Stimulated activated CD4-positive, alpha-beta T cell treated with anti-CD3 and anti-CD28 coated beads, Interleukin-4, amount 100 ng/mL, for 1 hour (primary cell): ENCODE measurements around the gene C1orf146.
"Not testable (repeated sequence)": the region's sequence is repeated elsewhere in the genome, so short reads cannot be mapped to it uniquely, and the experiment has no call there.

Source experiments
- DNase-seq: peaks from one replicate; pipeline ENCODE4 v3.0.0-alpha.2; 2020

C1orf146 gene, protein sequence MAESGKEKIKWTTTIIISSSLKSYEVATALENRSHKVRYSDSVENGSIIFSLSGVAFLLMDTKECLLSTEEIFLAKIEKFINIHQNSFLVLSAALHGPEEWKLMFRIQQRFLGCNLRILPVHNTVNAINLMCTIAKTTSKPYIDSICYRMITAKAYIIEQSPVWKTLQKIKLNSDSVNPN

DNA sequence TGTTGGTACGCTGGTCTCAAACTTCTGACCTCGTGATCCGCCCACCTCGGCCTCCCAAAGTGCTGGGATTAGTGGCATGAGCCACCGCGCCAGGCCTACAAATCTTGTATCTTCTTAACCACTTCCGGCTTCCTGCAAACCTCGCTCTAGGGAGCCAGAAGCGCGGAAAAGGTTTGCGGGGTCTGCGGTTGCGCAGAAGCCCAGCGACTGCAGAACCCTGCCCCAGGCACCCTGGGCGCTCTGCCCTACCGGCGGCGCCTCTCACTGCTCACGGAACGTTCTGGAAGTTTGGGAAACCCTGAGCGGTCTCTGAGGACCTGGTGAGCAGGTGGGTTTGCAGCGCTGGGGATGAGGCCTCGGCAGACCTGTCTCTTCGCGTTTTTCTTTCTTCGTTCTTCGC lies at the start of gene C1orf146:
TSS of gene C1orf146 (plus strand) at position 195 of the 400 bp plus-strand sequence. CDS start 13,506 bp downstream, outside the sequence.
- no peak for DNase-seq

DNA sequence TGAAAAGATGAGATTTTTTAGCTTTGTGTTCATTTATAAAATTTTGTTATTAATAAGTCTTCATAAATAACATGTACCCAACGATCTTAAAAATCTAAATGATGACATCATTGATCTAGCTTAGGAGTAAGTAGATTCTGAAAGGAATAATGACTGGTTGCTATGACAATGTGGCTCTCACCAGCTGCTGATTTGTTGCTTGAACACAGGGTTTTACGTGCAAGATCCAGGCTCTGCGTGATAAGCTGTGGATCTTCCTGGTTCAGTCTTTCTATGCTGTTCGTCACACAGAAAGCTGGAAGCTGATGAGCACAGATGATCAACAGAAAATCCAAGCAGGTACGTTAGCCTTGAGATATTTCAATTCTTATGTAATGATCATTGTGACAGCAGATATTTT lies 49.1 kb upstream of the C1orf146 start:
- no peak for DNase-seq

DNA sequence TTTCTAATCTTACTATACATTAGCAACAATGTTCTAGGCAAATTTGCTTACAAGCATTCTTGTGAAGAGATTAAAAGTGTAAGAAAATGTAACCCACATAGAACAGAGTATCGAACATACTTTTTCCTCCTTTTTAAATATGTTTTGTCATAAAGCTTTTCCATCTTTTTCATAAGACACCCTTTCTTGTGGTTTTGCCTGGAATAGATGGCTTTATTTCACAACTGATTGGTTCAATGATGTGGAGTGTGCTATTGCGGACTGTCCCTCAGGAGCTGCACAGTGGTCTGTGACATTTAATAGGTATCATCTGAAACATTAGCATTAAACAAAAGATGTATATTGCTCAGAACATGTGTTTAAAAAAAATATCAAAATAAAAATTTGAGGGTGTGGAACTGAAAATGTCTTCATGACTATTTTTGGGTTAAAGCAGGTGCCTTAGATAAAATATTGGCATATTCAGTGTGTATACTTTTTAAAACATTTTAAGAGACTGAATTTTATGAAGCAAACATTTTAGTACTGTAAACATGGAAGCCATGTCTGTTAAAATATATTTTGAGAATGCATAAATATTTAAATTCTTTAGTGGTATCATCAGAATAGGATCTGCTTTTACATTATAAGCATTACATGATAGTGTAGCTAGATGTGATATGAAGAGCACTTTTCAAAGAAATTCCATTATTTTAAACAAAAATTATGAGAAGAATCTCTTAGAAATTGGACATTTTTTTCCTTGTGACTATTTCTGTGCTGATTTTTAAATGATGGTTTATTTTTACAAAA lies 48.3 kb upstream of the C1orf146 start:
- no peak for DNase-seq

DNA sequence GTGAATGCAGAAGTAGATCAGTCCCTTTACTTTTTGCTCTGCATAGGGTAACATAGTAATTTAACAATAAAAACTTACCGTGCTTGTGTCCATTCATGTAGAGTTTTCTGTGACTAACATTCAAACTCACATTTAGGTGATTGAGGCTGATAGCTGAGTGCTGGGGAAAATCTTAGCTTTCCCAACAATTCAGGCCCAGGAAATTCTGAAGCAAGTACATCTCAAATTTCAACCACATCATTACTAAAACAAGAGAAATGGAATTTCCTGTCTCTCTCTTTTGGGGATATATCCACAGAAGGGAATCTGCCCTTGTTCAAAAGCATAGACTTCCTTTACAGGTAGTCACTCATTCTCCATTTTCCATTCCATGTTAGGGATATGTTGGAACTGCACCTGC lies 33.1 kb upstream of the C1orf146 start:
- DNase-seq: no peak

DNA sequence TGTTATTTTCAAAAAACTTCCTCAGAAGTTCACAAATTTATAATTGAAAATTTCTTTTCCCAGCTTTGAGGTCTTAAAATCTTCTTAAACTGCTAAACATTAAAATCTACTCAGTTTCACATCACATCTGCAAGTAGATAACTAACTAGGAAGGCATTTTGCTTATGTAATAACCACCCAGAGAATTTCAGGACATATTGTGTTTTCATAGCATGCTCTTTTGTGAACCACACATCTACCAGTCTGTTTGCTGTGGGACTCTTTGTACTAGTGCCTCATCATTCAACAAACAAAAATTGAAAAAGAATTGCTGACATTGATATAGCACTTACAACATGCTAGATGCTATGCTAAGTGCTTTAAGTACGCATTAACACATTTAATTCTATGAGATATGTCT lies 31.6 kb upstream of the C1orf146 start:
- no peak for DNase-seq

DNA sequence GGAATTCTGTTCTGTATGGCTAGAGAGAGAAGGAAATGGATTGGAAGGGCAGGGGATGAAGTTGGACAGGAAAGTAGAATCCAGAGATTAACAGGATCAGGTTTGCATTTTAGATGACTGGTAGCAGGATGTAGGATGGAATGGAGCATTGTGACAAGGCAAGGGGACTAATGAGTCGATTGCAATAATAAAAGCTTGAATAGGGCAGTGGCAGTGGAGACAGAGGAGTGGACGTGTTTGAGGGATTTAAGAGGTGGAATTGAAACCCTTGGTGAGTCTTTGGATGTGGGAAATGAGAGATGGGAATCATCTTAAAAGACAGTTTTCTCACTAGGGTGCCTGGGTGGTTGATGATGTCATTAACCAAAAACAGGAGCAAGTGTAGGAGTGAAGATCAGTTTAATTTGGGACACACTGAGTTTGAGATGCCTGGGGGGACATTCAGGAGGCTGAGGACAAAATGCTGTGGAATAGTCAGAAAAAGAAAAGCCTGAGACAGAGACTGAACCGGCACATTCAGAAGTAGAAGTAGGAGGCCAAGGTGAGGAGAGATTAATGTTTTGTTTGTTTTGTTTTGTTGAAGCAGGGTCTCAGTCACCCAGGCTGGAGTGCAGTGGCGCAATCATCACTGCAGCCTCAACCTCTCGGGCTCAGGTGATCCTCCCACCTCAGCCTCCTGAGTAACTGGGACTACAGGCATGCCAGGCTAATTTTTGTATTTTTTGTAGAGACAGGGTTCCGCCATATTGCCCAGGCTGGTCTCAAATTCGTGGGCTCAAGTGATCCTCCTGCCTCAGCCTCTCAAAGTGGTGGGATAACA lies 29.1 kb upstream of the C1orf146 start:
- no peak for DNase-seq

DNA sequence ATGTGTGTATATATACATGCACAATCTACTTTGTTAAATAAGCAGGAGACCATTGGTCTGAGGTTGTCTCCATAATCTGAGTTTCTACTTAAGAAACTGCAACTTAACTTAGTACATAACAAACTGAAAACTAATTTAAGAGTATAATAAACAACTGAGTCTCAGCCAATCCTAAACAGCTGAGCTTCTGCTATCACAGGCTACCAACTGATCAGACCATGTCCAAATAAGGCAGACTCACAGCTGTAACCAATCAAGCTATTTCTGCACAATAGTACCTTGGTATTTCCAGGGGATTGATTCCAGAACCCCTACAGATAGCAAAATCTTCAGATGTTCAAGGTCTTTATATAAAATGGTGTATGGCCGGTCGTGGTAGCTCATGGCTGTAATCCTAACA lies 26.0 kb upstream of the C1orf146 start:
- no peak for DNase-seq

DNA sequence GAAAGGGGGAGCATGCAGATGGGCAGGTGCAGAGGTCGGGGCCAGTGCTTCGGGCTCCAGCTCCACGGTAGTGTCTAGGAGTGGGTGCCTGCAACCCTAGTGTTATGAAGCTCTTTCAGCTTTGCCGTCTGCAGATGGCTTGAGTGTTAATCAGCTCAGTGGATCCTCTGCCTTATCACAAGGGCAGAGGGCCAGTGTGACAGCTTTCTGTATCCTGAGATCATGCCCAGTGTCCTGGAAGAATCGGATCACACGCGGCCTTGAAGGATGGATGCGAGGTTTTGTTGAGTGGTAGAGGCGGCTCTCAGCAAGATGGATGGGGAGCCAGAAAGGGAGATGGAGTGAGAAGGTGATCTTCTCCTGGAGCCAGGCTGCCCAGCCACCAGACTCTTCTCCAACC lies 25.5 kb upstream of the C1orf146 start:
- DNase-seq: no peak

DNA sequence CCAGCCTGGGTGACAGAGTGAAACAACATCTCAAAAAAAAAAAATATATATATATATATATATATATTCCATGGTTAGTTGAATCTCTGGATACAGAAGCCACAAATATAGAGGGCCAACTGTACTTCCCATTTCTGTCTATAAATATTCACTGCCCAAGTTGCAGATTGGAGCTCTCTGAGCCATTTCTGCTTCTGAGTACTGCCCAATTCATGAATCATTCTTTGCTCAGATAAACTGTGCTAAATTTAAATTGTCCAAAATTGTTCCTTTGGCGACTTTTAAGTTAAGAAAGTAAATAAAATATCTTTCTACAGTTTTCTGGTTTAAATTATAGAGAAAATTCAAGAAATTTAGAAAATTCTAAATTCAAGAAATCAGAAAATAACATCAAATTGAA lies 23.2 kb upstream of the C1orf146 start:
- DNase-seq: no peak

DNA sequence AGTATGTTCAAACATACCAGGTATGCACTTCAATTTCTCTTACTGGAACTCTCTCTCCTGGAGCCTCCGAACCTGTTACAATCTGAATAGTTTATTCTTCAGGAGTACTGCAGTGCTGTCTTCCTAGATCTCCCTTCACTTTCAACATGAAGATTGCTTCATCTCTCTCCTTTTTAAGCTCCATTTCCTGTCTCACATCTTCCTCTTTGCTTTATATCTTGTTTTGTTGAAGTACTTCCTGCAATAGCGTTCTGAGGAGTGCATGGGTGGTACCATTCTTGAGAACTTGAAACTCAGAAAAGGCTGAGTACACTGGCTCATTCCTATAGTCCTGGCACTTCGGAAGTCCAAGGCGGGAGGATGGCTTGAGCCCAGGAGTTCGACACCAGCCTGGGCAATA lies 15.7 kb upstream of the C1orf146 start:
- no peak for DNase-seq

DNA sequence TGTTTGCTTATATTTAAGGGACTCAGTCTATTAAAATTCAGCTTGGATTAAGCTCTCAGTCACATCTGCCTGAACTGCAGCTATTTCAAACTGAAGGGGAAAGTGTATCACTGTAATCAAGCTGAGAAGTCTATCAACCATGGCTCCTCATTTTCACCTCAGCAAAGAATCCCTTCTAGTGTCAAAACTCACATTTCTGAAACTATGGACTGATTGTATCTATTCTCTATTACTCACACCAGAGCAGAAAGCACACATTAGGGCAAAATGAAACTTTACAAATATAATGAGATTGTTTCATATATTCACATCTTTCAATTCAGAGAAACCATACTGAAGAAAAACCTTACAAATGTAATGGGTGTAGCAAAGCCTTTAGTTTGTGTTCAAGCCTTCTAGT lies 14.6 kb upstream of the C1orf146 start:
- DNase-seq: no peak

DNA sequence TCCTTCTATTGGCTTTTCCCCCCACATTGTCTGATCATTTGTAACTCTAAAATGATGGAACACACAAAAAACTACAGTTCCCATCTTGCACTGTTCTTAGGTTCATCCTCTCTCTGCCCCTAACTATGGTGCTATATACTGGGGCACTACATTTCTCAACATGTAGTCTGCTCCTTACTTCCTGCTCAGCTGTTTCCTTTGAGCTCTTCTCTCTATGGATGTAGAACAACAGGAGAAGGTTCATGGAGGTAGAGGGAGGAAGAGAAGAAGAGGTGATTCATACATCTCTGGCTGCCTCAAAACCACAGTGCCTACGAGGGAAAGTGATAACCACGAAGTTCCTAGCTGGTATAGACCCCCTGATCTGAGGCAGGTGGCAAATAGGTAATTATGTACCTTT lies 7.0 kb upstream of the C1orf146 start:
- no peak for DNase-seq

DNA sequence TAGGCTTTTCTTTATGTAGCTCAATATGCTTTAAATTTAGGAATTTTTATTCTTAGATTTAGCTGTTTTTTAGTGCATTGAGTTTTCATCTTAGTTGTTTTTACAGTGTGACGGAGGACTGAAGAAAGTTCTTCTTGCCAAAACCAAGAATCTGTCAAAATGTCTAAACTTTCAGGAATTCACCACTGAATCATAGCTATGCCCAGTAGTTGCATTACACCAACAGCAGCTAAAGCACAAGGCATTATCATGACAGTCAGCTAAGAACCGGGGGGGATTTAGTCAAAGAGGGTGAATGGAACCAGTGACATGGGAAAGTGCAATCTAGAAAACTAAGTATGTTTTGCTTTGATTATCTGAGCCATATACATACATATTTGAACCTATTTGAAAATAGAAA lies 6.5 kb upstream of the C1orf146 start:
- no peak for DNase-seq

DNA sequence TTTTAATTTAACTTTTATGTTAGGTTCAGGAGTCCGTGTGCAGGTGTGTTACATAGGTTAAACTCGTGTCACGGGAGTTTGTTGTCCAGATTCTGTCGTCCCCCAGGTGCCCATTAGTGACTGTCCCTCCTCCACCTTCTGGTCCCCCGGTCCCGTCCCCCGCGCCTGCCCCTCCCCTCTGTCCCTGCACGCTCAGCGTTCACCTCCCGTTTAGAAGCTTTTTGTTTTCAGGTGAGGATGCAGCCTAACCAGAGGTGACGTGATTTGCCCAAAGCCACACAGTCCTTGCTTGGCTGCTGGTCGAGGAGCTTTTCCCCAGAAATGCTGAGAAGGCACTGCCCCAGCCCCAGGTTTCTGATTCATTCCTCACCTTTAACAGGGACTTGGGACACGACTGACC lies 844 bp downstream of the C1orf146 start:
- no peak for DNase-seq

DNA sequence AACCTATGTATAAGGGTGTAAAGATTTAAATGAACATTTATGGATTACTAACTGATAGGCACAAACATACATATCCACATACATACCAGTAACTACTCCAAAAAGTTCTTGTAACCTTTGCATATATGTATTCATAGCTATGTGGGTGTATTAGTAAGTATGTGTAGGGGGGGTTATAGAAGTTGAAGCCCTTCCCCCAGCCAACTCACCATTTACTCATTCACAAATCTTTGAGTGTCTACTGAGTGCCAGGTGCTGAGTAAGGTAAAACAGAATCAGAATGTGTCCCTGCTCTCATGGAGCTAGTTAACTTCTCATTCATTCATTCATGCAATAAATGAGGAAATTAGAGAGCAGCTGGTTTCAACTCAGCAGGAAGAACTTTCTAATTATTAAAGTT lies 1.3 kb downstream of the C1orf146 start:
- DNase-seq: no peak

DNA sequence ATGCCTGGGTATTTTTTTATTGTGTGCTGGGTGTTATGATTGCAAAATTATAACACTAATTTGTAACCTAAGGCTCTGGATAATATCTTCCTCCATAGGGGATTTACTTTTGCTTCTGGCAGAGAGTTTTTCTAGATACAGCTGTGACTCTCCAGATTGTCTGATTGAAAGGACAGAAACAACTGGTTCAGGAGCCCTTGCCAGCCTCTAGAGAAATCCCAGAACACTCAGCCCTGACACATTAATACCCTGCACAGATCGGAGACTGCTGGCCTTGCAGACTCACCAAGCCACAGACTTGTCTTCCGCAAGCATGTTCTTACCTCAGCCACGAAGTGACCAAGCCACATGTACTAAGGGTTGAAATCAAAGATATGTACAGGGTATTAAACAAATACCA lies 10.7 kb downstream of the C1orf146 start:
- no peak for DNase-seq

DNA sequence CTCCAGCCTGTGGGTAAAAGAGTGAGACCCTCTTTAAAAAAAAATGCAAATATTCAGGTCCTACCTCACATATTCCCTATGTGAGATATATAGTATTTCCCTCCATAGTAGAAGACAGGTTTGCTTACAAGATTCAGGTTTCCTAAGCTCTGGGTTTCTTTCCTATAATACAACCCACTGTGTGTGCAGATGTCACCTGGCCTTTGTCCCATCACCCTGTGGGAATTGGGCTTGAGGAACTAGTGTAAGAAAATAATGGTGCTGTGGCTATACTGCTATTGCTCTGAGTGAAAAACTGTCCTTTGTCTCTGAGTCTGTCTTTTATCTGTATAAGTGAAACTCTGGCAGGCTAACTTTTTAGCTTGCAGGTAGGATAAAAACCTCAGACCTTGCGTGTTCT lies 13.0 kb downstream of the C1orf146 start:
- DNase-seq: no peak

DNA sequence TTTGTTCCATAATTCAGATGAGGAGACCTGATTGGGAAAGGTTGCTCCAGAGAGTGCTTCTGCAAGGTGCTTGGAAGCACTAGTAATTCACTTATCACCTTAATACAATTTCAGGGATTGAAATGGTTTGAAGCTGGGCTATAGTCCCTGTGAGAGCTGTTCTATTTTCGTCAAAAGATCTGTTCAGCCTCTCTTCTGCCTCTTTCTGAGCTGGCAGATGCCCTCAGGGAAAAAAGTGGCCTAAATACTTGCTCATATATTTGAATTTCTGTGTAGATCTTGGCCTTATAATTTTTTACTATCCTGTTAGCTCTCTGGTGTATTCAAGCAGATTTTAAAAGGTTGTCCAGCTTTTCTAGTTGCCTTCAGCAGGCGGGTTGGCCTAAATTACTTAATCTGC lies 22.3 kb downstream of the C1orf146 start:
- no peak for DNase-seq

DNA sequence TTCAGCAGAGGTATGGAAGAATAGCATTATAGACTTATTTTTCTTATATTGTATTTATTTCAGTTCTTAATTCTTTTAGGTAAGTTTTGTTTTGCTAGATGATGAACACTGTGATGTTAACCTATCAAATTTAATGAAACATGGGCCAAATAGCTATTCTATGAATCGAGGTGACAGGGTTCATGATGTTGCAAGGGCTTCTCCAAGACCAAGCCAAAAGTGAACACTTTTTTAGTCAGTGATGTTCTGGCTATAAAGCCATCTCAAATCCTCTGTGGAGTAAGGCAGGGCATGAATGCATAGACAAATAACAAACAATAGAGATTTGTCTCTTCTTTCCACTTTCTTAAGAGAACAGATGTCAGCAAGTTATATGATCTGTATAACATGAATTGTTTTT lies 26.7 kb downstream of the C1orf146 start:
- no peak for DNase-seq

DNA sequence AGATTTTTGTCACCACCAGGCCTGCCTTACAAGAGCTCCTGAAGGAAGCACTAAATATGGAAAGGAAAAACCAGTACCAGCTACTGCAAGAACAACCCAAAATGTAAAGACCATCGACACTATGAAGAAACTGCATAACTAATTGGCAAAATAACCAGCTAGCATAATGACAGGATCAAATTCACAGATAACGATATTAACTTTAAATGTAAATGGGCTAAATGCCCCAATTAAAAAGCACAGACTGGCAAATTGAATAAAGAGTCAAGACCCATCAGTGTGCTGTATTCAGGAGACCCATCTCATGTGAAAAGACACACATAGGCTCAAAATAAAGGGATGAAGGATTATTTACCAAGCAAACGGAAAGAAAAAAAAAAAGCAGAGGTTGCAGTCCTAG lies 37.0 kb downstream of the C1orf146 start:
- DNase-seq: not testable (repeated sequence)

DNA sequence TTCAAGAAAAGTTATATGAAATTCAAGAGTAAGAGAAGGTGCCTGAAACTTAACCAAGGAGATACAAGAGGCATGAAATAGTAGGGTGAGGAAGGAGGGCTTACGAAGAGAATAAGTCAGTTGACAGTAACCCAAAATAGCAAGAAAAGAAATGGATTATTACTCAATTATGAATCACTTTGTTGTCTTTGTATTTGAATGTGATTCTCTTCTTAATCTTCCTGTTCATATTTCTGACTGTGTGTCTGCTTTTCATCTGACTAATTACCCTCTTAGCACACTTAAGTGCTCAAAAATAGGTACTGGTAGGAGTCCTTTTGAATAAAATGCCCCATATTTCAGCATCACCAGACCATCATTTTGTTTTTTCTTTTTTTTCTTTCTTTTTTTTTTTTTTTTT lies 41.6 kb downstream of the C1orf146 start:
- DNase-seq: no peak

DNA sequence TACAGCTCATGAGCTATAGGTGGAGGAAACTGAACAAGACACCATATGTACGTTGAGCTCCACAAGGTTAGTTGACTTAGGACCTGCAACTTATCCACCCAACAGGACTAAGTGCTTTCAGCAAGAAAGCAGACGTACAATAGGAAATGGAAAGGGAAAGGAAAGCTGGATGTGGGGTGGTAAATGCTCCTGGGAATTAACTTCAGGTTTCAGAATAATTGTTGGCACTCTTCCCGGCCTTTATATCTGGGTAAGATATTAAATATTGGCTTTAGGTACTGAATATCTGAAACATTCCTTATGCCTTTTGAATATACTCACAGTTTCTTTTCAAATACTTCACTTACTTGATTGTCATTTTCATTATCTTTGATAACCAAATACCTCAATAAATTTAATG lies 44.8 kb downstream of the C1orf146 start:
- DNase-seq: no peak

DNA sequence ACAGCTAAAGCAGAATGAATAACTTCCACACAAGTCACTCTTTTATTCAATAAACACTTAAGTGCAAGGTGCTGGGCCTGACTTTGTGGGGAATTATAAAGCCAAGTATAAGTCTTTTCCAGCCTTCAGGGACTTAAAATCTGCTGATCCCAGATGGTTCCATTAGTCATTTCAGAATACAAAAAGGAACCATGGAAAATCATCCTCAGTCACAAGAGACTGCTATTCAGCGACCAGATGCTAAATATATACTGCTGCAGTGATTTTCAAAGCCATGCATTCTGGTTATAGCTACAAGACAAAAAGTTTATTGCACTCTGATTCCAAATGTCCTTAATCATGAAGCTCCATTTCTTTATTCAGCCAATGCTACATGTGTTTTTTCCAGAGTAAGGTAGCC lies 55.3 kb downstream of the C1orf146 start:
- no peak for DNase-seq

DNA sequence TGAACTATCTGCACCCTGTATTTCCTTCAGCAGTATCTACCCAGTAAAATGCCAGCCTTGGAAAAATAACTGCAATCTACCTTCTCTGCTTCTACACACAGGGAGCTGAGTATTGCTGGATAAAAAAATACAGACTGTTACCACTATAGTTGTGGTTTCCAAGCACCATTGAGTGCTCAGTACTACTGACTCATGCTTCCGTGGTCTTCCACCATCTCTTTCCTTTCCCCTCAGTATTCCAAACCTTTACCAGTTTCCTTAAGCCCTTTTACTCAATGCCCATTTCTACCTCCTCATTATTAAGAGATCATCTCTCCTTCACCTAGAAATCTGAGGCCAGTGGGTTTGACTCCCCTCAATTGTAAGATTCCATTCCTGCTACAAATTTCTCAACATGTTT lies 57.2 kb downstream of the C1orf146 start:
- DNase-seq: no peak
